Panc1 (cell line): ENCODE measurements around the gene HCRTR1. TPM values are rescaled to one million over a fixed set of nuclear protein-coding genes. Genes with fewer than 3 reads are reported as not detected.

Source experiments
- ATAC-seq: fragments of 200-7000 bp; cut with Tn5 transposase; 2 replicates; pipeline ENCODE4 v1.9.1; 2020; ENCODE audit warnings: mild to moderate bottlenecking, moderate library complexity
- BruUV-seq: library from RNA; stranded (reverse); fragments of 400-500 nt; replicated peaks from 2 replicates; lab custom pipeline; 2021; lab: Mats Ljungman, UMichigan
- CTCF ChIA-PET: fragments of 300-600 bp; sonication (Branson Sonifier 250); formaldehyde crosslinking; loops from one replicate; lab custom pipeline; 2022; ENCODE audit warnings: antibody characterized with exemption; lab: Charles Lee
- POLR2A ChIA-PET: fragments of 300-600 bp; sonication (Branson Sonifier 250); formaldehyde crosslinking; loops from one replicate; lab custom pipeline; 2022; ENCODE audit warnings: antibody characterized with exemption; lab: Charles Lee
- DNase-seq: peaks from one replicate; pipeline ENCODE4 v3.0.0-alpha.2; 2010; ENCODE audit warnings: low read depth, low spot score
- H3K27ac ChIP-seq: 2 replicates; pipeline ENCODE4 v1.5.1; 2011; ENCODE audit warnings: mild to moderate bottlenecking, low read length, inconsistent platforms
- H3K27me3 ChIP-seq: fragments of 200-500 bp; sonication (Bioruptor generic); 2 replicates; pipeline ENCODE4 v1.6.0; 2014; ENCODE audit warnings: low read length, inconsistent platforms; ENCODE audit not compliant: control insufficient read depth, insufficient read depth
- H3K36me3 ChIP-seq: fragments of 200-500 bp; sonication (Bioruptor generic); 2 replicates; pipeline ENCODE4 v1.5.1; 2014; ENCODE audit warnings: inconsistent platforms, mild to moderate bottlenecking, low read length, moderate library complexity; ENCODE audit not compliant: control insufficient read depth, insufficient read depth
- H3K4me1 ChIP-seq: 2 replicates; pipeline ENCODE4 v1.5.1; 2011; ENCODE audit warnings: inconsistent platforms, mild to moderate bottlenecking, low read length, moderate library complexity; ENCODE audit not compliant: control insufficient read depth, insufficient read depth
- H3K4me3 ChIP-seq, 2 experiments: 2 replicates each; pipeline ENCODE4 v1.5.1; 2011 to 2012; ENCODE audit warnings: low read depth in 2 of 2, low read length in 2 of 2, mild to moderate bottlenecking in 2 of 2, inconsistent platforms in 1 of 2, moderate library complexity in 1 of 2
- H3K9me3 ChIP-seq: fragments of 200-500 bp; sonication (Bioruptor generic); 2 replicates; pipeline ENCODE4 v1.5.1; 2014; ENCODE audit warnings: low read depth, mild to moderate bottlenecking, inconsistent platforms, low read length, moderate library complexity; ENCODE audit not compliant: control insufficient read depth, insufficient read depth
- POLR2AphosphoS5 ChIP-seq: IDR thresholded peaks from 2 replicates; pipeline ENCODE4 v1.6.1; 2012; ENCODE audit warnings: mild to moderate bottlenecking, low read depth, low read length, moderate library complexity
- REST ChIP-seq, 2 experiments: IDR thresholded peaks; 2 replicates each; pipeline ENCODE4 v1.6.1; 2011 to 2012; ENCODE audit warnings: low read depth in 2 of 2, control low read depth in 1 of 2, low read length in 1 of 2, mild to moderate bottlenecking in 1 of 2, moderate library complexity in 1 of 2; ENCODE audit not compliant: insufficient read depth in 1 of 2
- SIN3A ChIP-seq: IDR thresholded peaks from 2 replicates; pipeline ENCODE4 v1.6.1; 2012; ENCODE audit warnings: low read depth, mild to moderate bottlenecking, low read length, moderate library complexity, borderline replicate concordance; ENCODE audit not compliant: insufficient read depth
- TCF7L2 ChIP-seq: IDR thresholded peaks from 2 replicates; pipeline ENCODE4 v1.6.1; 2011; ENCODE audit warnings: mild to moderate bottlenecking, low read depth, low read length, inconsistent platforms
- in situ Hi-C: cut with HindIII; loops from 2 replicates; pipeline ENCODE4 v1.10.0; 2016; ENCODE audit warnings: low sequenced_read_pairs, low pct_unique_long_range_greater_than_20kb
- intact Hi-C: fragments of 100-400 bp; cut with micrococcal nuclease; formaldehyde crosslinking; loops from one replicate; pipeline ENCODE4 v1.10.0; 2022; ENCODE audit not compliant: unreplicated experiment
- total RNA-seq: library from RNA; stranded (reverse); gene quantifications from one replicate; pipeline ENCODE4 v1.2.1, GENCODE V29; 2021; ENCODE audit not compliant: unreplicated experiment
- TF ChIP-seq, protein P1 (sequence below): fragments of 450-650 bp; IDR thresholded peaks from 2 replicates; pipeline ENCODE4 v1.5.1; 2017; ENCODE audit warnings: mild to moderate bottlenecking

The HCRTR1 gene
- total RNA-seq, 1 experiment from 2014 or later = 0.18 TPM

GRCh38 chr1:31632649-31633048 is 15.2 kb downstream of the HCRTR1 start:
- ChIA-PET CTCF (interaction anchor here (1.1 kb wide), 1 partner anchor 41 kb away, joined by 3 read pairs; no protein-coding TSS in a partner anchor), POLR2A (interaction anchor here (1.0 kb wide), 1 partner anchor 12 kb away, joined by 4 read pairs; the partner anchor contains the start of gene PEF1)
- no peaks in the 10 kb centered on the region for H3K4me1 ChIP-seq
- no peak overlapping the region for H3K27ac ChIP-seq
- DNase-seq (no peak), ATAC-seq (no peak; the same call in 1 of the 2 replicates)
- H3K27me3 ChIP-seq = no peaks in the 10 kb centered on the region
- no TSS peak for BruUV-seq
- H3K36me3 ChIP-seq = 0 out of 2 replicates have a peak, but pooled peaks cover 6% of the 10 kb centered on the region
- H3K9me3 ChIP-seq = no peaks in the 10 kb centered on the region
- H3K4me3 ChIP-seq = no peak overlapping the region
- intact Hi-C loops (no loop called here), in situ Hi-C loops (no loop called here)
- no peak for TF ChIP-seq REST (IDR thresholded peaks at IDR 0.05; ENCODE audit: insufficient read depth in 1 of 2, low read depth in 2 of 2, low read length in 1 of 2)
- TF ChIP-seq TCF7L2 = no peak
- no peak for TF ChIP-seq SIN3A
- TF ChIP-seq, protein P1, sequence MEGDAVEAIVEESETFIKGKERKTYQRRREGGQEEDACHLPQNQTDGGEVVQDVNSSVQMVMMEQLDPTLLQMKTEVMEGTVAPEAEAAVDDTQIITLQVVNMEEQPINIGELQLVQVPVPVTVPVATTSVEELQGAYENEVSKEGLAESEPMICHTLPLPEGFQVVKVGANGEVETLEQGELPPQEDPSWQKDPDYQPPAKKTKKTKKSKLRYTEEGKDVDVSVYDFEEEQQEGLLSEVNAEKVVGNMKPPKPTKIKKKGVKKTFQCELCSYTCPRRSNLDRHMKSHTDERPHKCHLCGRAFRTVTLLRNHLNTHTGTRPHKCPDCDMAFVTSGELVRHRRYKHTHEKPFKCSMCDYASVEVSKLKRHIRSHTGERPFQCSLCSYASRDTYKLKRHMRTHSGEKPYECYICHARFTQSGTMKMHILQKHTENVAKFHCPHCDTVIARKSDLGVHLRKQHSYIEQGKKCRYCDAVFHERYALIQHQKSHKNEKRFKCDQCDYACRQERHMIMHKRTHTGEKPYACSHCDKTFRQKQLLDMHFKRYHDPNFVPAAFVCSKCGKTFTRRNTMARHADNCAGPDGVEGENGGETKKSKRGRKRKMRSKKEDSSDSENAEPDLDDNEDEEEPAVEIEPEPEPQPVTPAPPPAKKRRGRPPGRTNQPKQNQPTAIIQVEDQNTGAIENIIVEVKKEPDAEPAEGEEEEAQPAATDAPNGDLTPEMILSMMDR = no peak
- no peak for TF ChIP-seq POLR2AphosphoS5

DNA sequence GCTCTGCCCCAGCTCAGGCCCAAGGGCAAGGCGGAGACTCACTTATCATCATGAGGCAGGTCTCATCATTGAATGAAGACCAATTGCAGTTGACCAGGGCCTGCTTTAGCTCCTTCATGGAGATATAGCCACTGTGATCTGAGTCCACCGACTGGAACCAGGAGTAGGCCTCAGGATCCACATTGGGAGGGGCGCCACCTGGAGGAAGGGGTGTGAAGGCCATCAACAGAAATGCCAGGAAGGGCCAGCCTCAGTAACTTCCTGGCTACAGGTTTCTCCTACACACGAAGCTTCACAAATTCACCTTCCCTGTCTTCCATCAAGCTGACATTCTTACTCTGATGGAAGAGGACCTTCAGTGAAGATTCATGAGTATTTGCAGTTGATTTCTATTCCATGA is 15.6 kb downstream of the HCRTR1 start:
- H3K4me3 ChIP-seq = no peak overlapping the region
- no TSS peak for BruUV-seq
- H3K9me3 ChIP-seq = no peaks in the 10 kb centered on the region
- DNase-seq (no peak), ATAC-seq (peak; percentile 55; the same call in 1 of the 2 replicates)
- H3K36me3 ChIP-seq = 0 out of 2 replicates have a peak, but pooled peaks cover 6% of the 10 kb centered on the region
- H3K4me1 ChIP-seq = no peaks in the 10 kb centered on the region
- TF ChIP-seq POLR2AphosphoS5 (no peak), REST (IDR thresholded peaks at IDR 0.05; ENCODE audit: insufficient read depth in 1 of 2, low read depth in 2 of 2, low read length in 1 of 2) (no peak), SIN3A (no peak), TCF7L2 (no peak)
- TF ChIP-seq, protein P1 = no peak; the same call in 1 of the 2 replicates
- in situ Hi-C loops (no loop called here), intact Hi-C loops (no loop called here)
- H3K27me3 ChIP-seq = no peaks in the 10 kb centered on the region
- H3K27ac ChIP-seq = no peak overlapping the region
- CTCF ChIA-PET = interaction anchor here (0.7 to 1.1 kb wide), 2 partner anchors 42 to 356 kb away, joined by 3 to 5 read pairs; no protein-coding TSS in a partner anchor
- POLR2A ChIA-PET = interaction anchor here (1.0 kb wide), 1 partner anchor 12 kb away, joined by 4 read pairs; the partner anchor contains the start of gene PEF1
